Tibial nerve (tissue), 4 donors: ENCODE data around the gene BMPR1A.

Source experiments
- CTCF ChIP-seq, 5 experiments: fragments of 200-600 bp in 3 of 5; fragments of 450-650 bp in 2 of 5; sonication (generic) in 3 of 5; IDR thresholded peaks; one replicate each; pipeline ENCODE4 v1.5.1; 2016 to 2019; ENCODE audit warnings: antibody characterized with exemption in 5 of 5, mild to moderate bottlenecking in 3 of 5, moderate library complexity in 2 of 5
- EP300 ChIP-seq, 2 donors: sonication (generic); formaldehyde crosslinking; IDR thresholded peaks; one replicate each; pipeline ENCODE4 v1.6.1; 2017; ENCODE audit warnings: antibody characterized with exemption in 2 of 2, mild to moderate bottlenecking in 1 of 2

DNA sequence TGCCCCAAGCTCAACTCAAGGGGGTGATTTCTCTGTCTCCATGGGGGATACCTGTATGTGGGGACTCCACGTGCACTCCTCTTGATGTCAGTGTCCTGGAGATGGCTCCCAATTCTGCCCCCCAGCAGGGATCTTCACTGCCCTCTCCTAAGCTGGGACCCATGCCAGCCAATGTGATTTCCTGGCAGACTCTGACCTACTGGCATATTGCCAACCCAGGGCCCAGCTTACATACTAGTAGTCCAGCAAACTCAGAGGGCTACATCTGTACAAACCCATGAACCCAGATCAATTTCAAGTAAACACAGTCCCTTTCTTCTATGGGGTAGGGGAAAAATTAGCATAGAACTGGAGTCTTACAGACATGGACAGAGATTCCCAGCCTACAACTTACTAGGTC lies 26.2 kb upstream of the BMPR1A start:
- TF ChIP-seq EP300 (IDR thresholded peaks at IDR 0.05) (no peak), CTCF (IDR thresholded peaks at IDR 0.05) (no peak)
